Nephron progenitor cell (in vitro differentiated cells): Measurements from ENCODE around the gene ACSM2B.
"Not testable (repeated sequence)": the region's sequence is repeated elsewhere in the genome, so short reads cannot be mapped to it uniquely, and the experiment has no call there.

Source experiments
- DNase-seq: peaks from one replicate; pipeline ENCODE4 v3.0.0; 2021
- H3K27ac Mint-ChIP-seq: 2 replicates; pipeline ENCODE4 v1.8.0; 2021; ENCODE audit warnings: mild to moderate bottlenecking, moderate library complexity, mixed read lengths
- H3K27me3 Mint-ChIP-seq: 2 replicates; pipeline ENCODE4 v1.8.0; 2021; ENCODE audit warnings: mild to moderate bottlenecking, low read depth, mixed read lengths; ENCODE audit not compliant: poor library complexity
- H3K36me3 Mint-ChIP-seq: 2 replicates; pipeline ENCODE4 v1.8.0; 2021; ENCODE audit warnings: low read depth, mixed read lengths
- H3K4me1 Mint-ChIP-seq: 2 replicates; pipeline ENCODE4 v1.8.0; 2021; ENCODE audit warnings: mixed read lengths
- H3K4me3 Mint-ChIP-seq: 2 replicates; pipeline ENCODE4 v1.8.0; 2021; ENCODE audit warnings: mild to moderate bottlenecking, moderate library complexity, mixed read lengths
- H3K9me3 Mint-ChIP-seq: 2 replicates; pipeline ENCODE4 v1.8.0; 2021; ENCODE audit warnings: mild to moderate bottlenecking, moderate library complexity, mixed read lengths
- TF ChIP-seq, protein P1 (sequence below): fragments of 200-600 bp; sonication (generic); IDR thresholded peaks from 2 replicates; pipeline ENCODE4 v1.5.0; 2021; ENCODE audit warnings: antibody characterized with exemption

ACSM2B gene

DNA sequence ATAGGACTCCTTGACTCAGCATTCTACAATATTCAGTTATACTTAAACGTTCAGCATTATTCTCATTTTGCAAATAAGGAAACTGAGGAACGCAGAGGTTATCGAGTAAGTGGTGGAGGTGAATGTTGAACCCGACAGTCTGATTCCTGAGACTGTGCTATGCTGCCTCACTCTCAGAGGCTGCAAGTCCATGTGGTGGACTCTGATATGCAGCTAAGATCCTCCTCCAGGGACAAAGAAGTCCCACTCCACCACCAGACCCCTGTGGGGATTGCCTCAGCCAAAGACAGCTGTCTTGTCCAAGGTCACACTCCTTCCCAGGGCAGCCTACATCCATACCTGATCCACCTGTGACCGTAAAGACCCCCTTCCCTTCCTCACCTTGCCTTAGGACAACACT lies 37.5 kb downstream of the ACSM2B start:
- Mint-ChIP-seq H3K36me3 (no peaks in the 10 kb centered on the region), H3K27ac (no peak overlapping the region), H3K27me3 (peaks cover 26% of the 10 kb centered on the region), H3K9me3 (no peaks in the 10 kb centered on the region), H3K4me3 (no peak overlapping the region), H3K4me1 (no peaks in the 10 kb centered on the region)
- no peak for DNase-seq
- TF ChIP-seq, protein P1, sequence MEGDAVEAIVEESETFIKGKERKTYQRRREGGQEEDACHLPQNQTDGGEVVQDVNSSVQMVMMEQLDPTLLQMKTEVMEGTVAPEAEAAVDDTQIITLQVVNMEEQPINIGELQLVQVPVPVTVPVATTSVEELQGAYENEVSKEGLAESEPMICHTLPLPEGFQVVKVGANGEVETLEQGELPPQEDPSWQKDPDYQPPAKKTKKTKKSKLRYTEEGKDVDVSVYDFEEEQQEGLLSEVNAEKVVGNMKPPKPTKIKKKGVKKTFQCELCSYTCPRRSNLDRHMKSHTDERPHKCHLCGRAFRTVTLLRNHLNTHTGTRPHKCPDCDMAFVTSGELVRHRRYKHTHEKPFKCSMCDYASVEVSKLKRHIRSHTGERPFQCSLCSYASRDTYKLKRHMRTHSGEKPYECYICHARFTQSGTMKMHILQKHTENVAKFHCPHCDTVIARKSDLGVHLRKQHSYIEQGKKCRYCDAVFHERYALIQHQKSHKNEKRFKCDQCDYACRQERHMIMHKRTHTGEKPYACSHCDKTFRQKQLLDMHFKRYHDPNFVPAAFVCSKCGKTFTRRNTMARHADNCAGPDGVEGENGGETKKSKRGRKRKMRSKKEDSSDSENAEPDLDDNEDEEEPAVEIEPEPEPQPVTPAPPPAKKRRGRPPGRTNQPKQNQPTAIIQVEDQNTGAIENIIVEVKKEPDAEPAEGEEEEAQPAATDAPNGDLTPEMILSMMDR = no peak

DNA sequence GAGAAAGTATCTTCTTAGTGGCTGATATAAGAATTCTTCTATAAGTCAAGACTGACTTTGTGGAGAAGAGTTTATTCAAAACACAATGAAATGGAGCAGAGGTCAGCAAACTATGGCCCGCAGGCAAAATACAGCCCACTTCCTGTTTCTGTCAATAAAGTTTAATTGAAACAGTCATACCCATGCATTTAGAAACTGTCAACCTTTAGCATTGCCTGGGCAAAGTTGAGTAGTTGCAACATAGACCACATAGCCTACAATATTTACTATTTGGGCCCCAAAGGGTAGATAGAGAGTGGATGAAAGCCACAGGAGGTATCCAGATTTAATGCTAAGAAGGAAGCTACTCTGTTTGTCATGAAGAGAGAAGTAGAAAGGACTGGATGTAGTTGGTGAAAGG lies 38.0 kb downstream of the ACSM2B start:
- Mint-ChIP-seq H3K27me3 (peaks cover 26% of the 10 kb centered on the region), H3K36me3 (no peaks in the 10 kb centered on the region), H3K9me3 (no peaks in the 10 kb centered on the region), H3K27ac (no peak overlapping the region), H3K4me3 (no peak overlapping the region), H3K4me1 (no peaks in the 10 kb centered on the region)
- no peak for DNase-seq
- TF ChIP-seq, protein P1 = no peak

DNA sequence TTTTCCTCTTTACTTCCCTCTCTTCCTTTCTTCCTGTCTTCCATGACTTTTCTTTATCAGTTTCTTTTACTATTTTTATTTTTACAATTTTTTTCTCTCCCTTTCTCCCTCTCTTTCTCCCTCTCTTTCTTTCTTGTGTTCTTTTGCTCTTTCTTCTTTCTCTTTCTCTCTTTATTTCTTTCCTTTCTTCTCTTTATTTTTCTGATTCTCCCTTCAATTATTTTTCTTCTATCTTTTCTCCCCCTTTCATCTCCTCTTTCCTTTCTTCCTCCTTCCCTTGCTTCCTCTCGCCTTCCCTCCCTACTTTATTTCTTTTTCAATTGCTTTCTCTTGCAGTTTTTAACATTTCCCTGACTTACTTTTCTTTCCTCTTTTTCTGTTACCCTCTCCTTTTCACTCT lies 39.5 kb downstream of the ACSM2B start:
- not testable (repeated sequence) for DNase-seq, H3K4me3 Mint-ChIP-seq, H3K27ac Mint-ChIP-seq, H3K4me1 Mint-ChIP-seq, H3K9me3 Mint-ChIP-seq, H3K36me3 Mint-ChIP-seq
- peaks cover 26% of the 10 kb centered on the region for H3K27me3 Mint-ChIP-seq

DNA sequence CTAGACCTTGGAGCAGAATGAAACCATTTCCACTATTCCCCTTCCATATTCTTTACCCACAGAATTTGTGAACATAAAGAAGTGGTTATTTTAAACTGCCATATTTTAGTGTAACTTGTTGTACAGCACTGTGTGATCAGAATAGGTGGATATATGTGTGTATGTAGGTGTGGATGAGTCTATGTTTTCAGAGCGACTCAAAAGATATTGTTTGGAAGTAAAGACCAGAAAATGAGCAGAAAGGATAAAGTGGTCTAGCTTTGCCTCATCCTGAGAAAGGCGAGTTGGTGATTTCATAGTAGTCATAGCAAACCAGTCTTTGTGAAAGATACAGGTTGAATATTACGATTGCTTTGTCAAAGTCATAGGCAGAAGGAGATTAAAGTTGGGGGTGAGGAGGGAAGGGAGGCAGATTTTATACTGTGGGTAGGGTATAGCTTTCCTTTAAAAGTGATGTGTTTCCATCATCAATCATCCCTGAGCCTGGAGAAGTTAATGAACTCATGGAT lies 43.8 kb downstream of the ACSM2B start:
- H3K4me3 Mint-ChIP-seq, H3K36me3 Mint-ChIP-seq, H3K9me3 Mint-ChIP-seq, H3K27ac Mint-ChIP-seq, DNase-seq, H3K4me1 Mint-ChIP-seq: not testable (repeated sequence)
- peaks cover 19% of the 10 kb centered on the region for H3K27me3 Mint-ChIP-seq

DNA sequence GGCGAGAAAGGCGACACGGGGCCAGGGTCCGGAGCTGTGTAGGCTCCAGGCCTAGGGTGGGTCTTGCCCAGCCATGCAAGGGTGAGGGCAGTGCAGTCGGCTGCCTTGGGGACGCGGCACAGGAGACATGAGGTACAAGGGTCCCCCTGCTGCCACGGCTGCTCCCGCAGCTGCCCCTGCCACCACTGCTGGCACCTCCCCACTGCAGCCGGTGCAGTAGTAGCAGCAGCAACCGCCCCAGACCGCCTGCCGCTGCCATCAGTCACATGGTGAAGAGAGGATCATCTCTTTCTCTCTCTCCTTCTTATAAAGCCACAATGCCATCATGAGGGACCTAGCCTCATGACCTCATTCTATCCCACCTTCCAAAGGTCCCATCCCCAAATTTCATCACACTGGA lies 44.4 kb downstream of the ACSM2B start:
- H3K9me3 Mint-ChIP-seq, H3K36me3 Mint-ChIP-seq, H3K4me3 Mint-ChIP-seq, DNase-seq, H3K4me1 Mint-ChIP-seq, H3K27ac Mint-ChIP-seq: not testable (repeated sequence)
- peaks cover 17% of the 10 kb centered on the region for H3K27me3 Mint-ChIP-seq

DNA sequence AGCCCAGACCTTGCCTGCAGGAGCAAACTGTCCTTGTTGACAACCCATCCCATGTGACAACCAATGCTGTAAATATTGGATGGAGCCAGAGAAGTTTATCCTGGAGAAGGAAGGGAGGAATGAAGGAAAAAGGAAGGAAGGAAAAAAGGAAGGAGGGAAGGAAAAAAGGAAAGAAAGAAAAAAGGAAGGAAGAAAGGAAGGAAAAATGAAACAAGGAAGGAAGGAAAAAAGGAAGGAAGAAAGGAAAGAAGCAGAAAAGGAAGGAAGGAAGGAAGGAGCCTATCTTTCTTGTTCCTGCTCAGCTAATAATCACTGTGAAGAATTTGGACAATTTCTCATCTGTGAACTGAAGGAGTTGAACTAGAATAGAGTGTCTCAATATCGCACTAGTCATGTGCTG lies 56.1 kb downstream of the ACSM2B start:
- H3K36me3 Mint-ChIP-seq = no peaks in the 10 kb centered on the region
- H3K4me3 Mint-ChIP-seq = no peak overlapping the region
- H3K27me3 Mint-ChIP-seq = peaks cover 22% of the 10 kb centered on the region
- TF ChIP-seq, protein P1 = no peak
- peaks cover 5% of the 10 kb centered on the region for H3K9me3 Mint-ChIP-seq
- no peak overlapping the region for H3K27ac Mint-ChIP-seq
- no peak for DNase-seq
- no peaks in the 10 kb centered on the region for H3K4me1 Mint-ChIP-seq

DNA sequence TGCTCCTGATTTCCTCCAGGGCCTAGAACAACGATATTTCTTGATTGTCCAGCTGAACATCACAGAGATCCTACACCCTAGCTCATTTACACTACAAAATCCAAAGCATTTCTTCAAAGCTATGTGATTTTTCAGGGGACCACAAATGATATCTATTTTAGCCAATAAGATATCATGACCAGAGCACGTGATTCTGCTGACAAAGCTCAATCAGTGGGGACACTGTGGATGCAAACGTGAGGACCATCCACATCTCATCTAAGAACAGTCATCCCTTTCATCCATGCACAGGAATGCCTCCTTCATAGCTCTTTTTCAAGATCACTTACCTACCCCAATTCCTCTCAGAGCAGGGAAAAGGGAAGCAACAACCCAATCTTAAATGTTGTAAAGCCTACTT lies 56.9 kb downstream of the ACSM2B start:
- no peak overlapping the region for H3K4me3 Mint-ChIP-seq
- peaks cover 9% of the 10 kb centered on the region for H3K9me3 Mint-ChIP-seq
- no peak for DNase-seq
- H3K36me3 Mint-ChIP-seq = no peaks in the 10 kb centered on the region
- no peak overlapping the region for H3K27ac Mint-ChIP-seq
- TF ChIP-seq, protein P1 = no peak
- peaks cover 29% of the 10 kb centered on the region for H3K27me3 Mint-ChIP-seq
- no peaks in the 10 kb centered on the region for H3K4me1 Mint-ChIP-seq
